Inferior parietal cortex (tissue), 1 donor: ENCODE measurements around the gene NOX1.

Experiments
- DNase-seq: peaks from one replicate; pipeline ENCODE4 v3.0.0-alpha.2; 2016; ENCODE audit errors: extremely low spot score

The NOX1 gene

GRCh38 chrX:100874325-100874724, at the start of gene NOX1:
TSS of gene NOX1 (minus strand) at chrX:100874359. CDS start at chrX:100874139, 220 bp downstream.
- no peak for DNase-seq

GRCh38 chrX:100915562-100915961, 41.4 kb upstream of the NOX1 start:
- no peak for DNase-seq

- DNase-seq: no peak
These were observed 39.0 kb upstream of the NOX1 start for GRCh38 chrX:100913111-100913510.

GRCh38 chrX:100911731-100912130, 37.6 kb upstream of the NOX1 start:
- DNase-seq: no peak

GRCh38 chrX:100905620-100906019, 31.5 kb upstream of the NOX1 start:
- DNase-seq: no peak

- no peak for DNase-seq
These were observed 30.3 kb upstream of the NOX1 start for GRCh38 chrX:100904433-100904832.

- DNase-seq: no peak
These were observed 21.4 kb upstream of the NOX1 start for GRCh38 chrX:100895365-100896075.

GRCh38 chrX:100883654-100884053, 9.5 kb upstream of the NOX1 start:
- no peak for DNase-seq

GRCh38 chrX:100880368-100880767, 6.2 kb upstream of the NOX1 start:
- no peak for DNase-seq

GRCh38 chrX:100871594-100872560, 2.3 kb downstream of the NOX1 start:
- DNase-seq: no peak

GRCh38 chrX:100870527-100870926, 3.6 kb downstream of the NOX1 start:
- no peak for DNase-seq

GRCh38 chrX:100868273-100868672, 5.9 kb downstream of the NOX1 start:
- no peak for DNase-seq

- DNase-seq: peak; percentile 32
These were observed 9.3 kb downstream of the NOX1 start for GRCh38 chrX:100864657-100865391.

- no peak for DNase-seq
These were observed 10.8 kb downstream of the NOX1 start for GRCh38 chrX:100863326-100863864.

- DNase-seq: no peak
These were observed 21.3 kb downstream of the NOX1 start for GRCh38 chrX:100852810-100853209.

- no peak for DNase-seq
These were observed 23.8 kb downstream of the NOX1 start for GRCh38 chrX:100850317-100850716.

- no peak for DNase-seq
These were observed 42.8 kb downstream of the NOX1 start for GRCh38 chrX:100831219-100831946.

- DNase-seq: no peak
These were observed 43.6 kb downstream of the NOX1 start for GRCh38 chrX:100830547-100830946.

GRCh38 chrX:100830143-100830542, 44.0 kb downstream of the NOX1 start:
- DNase-seq: no peak

GRCh38 chrX:100829730-100830129, 44.4 kb downstream of the NOX1 start:
- DNase-seq: no peak
